COR-L47 (cell line): ENCODE results near the gene OR10H3.
"Not testable (repeated sequence)": the region's sequence is repeated elsewhere in the genome, so short reads cannot be mapped to it uniquely, and the experiment has no call there.

Source experiments
- DNase-seq: peaks from one replicate; lab custom pipeline; 2025; lab: John Stamatoyannopoulos, UW

The OR10H3 gene, protein sequence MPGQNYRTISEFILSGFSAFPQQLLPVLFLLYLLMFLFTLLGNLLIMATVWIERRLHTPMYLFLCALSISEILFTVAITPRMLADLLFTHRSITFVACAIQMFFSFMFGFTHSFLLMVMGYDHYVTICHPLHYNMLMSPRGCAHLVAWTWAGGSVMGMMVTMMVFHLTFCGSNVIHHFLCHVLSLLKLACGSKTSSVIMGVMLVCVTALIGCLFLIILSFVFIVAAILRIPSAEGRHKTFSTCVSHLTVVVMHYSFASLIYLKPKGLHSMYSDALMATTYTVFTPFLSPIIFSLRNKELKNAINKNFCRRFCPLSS

GRCh38 chr19:15737722-15738121 is at the start of gene OR10H3:
TSS of gene OR10H3 (plus strand) at chr19:15737985. CDS start at chr19:15741393, 3,408 bp downstream.
- DNase-seq = no peak

DNA sequence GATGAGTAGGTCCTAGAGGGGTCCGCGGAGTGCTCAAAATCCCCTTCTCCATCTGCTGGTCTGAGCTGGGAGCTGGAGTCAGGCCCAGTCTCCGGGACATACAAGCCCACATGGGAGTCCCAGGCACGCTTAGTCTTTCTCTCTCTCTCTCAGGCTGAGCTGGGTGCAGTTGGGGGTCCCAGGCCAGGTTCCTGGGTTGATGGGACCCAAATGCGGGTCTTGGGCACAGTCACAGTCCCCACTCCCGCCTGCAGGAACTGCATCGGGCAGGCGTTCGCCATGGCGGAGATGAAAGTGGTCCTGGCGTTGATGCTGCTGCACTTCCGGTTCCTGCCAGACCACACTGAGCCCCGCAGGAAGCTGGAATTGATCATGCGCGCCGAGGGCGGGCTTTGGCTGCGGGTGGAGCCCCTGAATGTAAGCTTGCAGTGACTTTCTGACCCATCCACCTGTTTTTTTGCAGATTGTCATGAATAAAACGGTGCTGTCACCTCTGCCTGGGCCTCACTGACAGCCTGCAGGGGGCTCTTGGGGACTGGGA is 41.1 kb upstream of the OR10H3 start:
- no peak for DNase-seq

- no peak for DNase-seq
These were observed 35.8 kb upstream of the OR10H3 start for GRCh38 chr19:15701757-15702533.

GRCh38 chr19:15702534-15702930 is 35.3 kb upstream of the OR10H3 start:
- peak; percentile 27 for DNase-seq

- no peak for DNase-seq
These were observed 23.1 kb upstream of the OR10H3 start for GRCh38 chr19:15714638-15715037.

DNA sequence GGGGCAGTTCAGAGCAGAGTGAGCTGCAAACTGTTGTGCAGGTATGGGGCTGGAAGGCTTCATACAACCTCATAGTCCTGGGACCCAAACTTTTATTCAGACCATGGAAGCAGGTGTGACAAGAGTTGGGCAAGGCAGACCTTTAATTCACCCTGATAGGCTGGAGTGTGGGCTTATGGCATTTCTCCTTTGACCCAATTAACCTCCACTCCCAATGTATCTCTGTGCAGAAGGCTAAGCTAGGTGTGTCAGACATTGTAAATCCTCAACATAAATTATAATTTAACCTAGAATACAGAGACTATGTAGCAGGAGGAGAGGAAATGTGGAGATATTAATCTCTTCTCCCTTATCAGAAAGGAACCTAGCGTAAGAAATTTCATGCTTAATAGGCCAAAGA is 22.1 kb upstream of the OR10H3 start:
- DNase-seq = no peak

- no peak for DNase-seq
These were observed 20.0 kb upstream of the OR10H3 start for GRCh38 chr19:15717809-15718208.

DNA sequence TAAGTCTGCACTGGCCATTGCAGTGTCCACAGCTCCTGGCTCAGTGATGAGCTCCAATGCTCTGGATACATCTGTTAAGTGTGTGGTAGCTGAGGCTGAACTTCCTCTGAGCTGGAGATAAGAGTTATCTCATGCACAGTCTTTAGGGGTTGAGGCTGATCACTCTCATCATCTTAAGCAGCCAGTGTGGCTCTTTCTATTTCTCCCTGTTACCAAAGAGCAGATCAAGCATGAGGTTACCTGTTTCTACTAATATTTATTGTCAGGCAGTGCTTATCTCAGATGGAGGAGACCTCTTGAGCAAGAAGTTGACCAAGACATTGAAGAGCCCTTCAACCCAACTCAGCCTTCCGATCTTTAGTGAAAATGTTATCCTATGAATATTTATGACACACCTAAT is 16.5 kb upstream of the OR10H3 start:
- no peak for DNase-seq

- no peak for DNase-seq
These were observed 14.8 kb upstream of the OR10H3 start for GRCh38 chr19:15722956-15723355.

GRCh38 chr19:15727724-15728123 is 10.1 kb upstream of the OR10H3 start, which contains the start of gene OR10H2:
TSS of gene OR10H2 (plus strand) at chr19:15728024. CDS start at chr19:15728044, 20 bp downstream.
- DNase-seq = no peak

GRCh38 chr19:15730538-15730937 is 7.2 kb upstream of the OR10H3 start:
- DNase-seq = no peak

DNA sequence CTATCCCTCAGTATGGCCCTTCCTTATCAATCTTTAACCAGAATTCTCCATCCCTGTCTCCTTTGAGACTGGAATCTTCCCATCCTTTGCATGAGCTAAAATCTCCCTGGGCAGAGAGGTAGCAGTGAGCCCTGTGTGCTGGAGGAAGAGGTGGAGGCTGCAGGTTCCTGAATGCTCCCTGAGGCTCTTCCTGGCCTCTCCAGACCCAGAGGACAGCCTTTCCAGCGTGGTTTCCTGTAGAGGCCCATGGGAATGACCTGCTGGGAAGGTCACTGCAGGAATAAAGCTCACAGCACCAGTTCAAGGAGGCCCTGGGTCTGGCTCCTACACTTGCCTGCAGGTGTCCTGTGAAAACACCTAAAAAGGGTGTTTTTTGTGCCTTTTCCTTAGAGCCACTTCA is 5.4 kb upstream of the OR10H3 start:
- no peak for DNase-seq

GRCh38 chr19:15733895-15734294 is 3.9 kb upstream of the OR10H3 start:
- DNase-seq = no peak

DNA sequence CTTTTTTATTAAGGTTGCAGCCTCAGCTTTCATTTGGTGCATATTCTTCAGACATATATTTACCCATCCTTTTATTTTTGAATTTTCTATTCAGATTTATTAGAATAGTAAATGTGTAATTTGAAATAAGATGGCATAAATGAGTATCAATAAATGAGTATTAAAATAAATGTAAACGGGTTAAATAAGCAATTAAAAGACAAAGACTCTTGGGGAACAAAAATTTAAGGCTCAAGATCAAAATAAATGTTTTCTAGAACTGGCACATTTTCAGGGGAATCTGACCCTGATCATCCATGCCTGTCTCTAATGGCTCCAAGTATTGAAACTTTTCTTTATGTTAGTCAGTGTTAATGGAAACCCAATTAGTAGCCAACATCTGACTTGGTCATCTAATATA is 3.0 kb downstream of the OR10H3 start:
- no peak for DNase-seq

DNA sequence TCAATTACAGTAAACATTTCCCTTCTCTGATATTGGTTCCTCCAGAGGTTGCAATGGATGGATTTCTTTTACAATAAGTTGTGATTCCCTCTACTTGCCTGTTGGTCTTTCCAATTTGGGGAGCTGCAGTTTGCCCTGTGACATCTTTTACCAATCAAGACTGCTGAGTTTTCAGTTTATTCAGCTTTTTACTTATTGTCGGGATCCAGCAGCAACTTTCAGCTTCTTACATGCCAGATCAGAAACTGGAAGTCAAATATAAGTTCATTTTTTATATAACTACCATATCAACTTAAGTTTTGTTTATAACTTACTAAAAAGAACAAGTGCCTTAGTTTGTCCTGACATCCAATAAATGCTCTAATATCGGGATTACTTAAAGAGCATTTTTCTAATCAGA is 10.5 kb downstream of the OR10H3 start:
- no peak for DNase-seq

DNA sequence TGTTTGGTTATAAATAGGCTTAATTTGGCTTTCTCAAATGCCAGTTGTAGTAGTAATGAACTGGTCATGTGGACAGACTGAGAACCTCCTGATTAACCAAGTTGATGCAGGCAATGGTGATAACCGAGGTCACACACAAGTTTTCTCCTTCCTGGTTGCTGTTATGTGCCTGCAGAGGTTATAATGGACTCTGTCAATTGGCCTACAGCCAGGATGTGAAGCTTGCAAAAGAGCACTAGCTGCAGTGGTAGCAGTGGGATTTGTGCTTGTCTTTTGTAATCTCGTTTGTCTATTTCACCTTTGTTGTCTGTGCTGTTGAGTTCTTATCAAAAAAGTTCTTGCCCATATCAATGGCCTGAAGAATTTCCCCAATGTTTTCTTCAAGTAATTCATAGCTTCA is 20.6 kb downstream of the OR10H3 start:
- no peak for DNase-seq

DNA sequence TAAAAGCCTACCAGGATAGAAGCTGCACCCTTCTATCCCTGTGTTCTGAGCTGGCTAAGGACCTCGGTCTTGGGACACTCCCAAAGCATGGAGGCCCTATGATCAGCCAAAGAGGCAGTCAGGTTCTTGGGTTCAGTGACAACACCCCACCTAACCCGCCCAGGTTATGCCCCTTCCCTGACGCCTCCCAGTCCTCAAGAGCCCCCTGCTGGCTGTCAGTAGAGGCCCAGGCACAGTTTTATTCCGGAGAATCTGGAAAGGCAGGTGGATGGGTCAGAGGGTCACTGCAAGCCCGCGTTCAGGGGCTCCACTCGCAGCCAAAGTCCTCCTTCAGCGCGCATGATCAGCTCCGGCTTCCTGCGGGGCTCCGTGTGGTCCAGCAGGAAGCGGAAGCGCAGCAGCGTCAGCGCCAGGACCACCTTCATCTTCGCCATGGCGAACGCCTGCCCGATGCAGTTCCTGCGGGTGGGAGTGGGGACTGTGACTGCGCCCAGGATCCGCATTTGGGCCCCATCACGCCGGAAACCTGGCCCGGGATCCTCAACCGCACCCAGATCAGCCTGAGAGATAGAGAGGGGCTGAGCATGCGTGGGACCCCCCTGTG is 22.3 kb downstream of the OR10H3 start:
- DNase-seq = no peak

GRCh38 chr19:15769586-15769985 is 31.8 kb downstream of the OR10H3 start:
- DNase-seq = no peak

DNA sequence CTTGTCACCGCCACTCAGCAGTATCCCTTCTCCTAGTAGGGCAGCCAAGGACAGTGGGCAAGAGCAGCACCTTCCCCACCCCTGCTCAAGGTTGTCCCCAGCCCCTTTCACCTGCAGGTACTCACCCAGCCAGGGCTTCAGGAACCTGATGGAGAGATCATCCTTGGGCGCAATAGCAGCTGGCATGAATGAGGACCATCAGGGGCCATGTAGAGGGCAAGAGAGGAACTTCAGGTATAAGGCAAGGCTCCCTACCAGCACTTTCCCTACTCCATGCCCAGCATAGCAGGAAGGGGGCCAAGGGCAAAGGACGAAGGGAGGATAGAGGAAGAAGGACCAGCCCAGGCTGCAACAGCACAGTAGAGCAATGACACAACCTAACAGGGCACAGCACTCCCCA is 36.4 kb downstream of the OR10H3 start:
- not testable (repeated sequence) for DNase-seq

DNA sequence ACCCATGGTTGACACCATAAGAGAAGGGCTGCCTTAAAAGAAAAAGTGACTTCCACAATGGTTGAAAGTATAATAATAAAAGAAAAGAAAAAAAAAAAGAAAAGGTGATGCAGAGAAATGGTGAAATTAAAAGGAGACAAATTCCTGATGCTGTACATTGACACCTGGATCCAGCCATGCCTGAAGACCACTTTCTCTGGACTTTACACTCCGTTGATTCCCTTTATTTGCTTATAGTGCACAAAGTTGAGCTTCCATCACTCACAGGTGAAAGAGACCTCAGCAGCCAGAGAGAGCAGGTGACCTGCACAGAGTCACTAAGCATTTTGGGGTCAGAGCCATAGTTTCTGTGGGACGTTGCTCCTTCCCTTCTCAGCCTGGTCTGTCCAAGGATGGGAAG is 37.5 kb downstream of the OR10H3 start:
- no peak for DNase-seq

DNA sequence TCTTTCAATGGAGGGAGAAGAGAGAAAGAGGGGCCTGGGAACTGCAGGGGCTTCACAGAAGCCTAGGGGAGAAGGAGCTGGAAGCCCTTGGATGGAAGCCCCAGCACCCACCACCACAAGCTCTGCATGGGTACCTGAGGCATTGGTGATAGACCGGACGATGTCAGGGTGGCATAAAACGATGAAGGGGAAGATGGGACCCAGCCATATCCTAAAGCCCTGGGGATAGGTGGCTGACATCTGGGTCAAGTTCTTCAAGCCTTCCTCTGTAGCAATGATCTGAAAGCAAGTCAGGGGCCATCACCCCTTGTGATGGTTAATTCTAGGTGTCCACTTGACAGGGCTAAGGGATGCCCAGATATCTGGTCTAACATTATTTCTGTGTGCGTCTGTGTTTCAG is 38.5 kb downstream of the OR10H3 start:
- no peak for DNase-seq
